ENCODE data around the gene ADGRL3.
"Not testable (repeated sequence)": the region's sequence is repeated elsewhere in the genome, so short reads cannot be mapped to it uniquely, and the experiment has no call there.

Gene ADGRL3

GRCh38 chr4:61200916-61201526 lies 895 bp downstream of the ADGRL3 start:
- no peak for DNase-seq
- TF ChIP-seq POLR2A (IDR thresholded peaks at IDR 0.05; ENCODE audit: low read length) (no peak), GATA1 (IDR thresholded peaks at IDR 0.05; ENCODE audit: low read depth, low read length) (no peak)

DNA sequence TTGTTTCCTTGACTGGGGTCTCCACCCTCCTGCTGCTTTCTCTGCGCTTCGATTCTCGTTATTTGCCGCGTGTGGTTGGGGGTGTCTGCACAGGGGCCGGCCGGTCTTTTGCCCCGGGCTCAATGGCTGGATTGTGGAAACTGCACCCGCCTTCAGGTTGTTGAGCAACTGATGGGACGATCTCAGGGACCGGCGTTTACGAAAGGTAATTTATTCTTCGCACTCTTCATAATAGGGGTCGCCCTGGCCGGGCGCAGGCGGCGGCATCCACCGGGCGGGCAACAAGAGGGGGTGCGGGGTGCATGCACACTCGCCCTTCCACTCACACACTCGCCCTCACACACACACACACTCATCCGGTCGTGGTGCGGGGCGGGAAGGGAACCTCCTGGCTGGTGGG lies 1.4 kb downstream of the ADGRL3 start:
- no peak for DNase-seq
- TF ChIP-seq POLR2A (IDR thresholded peaks at IDR 0.05; ENCODE audit: low read length) (no peak), GATA1 (IDR thresholded peaks at IDR 0.05; ENCODE audit: low read depth, low read length) (no peak)

DNA sequence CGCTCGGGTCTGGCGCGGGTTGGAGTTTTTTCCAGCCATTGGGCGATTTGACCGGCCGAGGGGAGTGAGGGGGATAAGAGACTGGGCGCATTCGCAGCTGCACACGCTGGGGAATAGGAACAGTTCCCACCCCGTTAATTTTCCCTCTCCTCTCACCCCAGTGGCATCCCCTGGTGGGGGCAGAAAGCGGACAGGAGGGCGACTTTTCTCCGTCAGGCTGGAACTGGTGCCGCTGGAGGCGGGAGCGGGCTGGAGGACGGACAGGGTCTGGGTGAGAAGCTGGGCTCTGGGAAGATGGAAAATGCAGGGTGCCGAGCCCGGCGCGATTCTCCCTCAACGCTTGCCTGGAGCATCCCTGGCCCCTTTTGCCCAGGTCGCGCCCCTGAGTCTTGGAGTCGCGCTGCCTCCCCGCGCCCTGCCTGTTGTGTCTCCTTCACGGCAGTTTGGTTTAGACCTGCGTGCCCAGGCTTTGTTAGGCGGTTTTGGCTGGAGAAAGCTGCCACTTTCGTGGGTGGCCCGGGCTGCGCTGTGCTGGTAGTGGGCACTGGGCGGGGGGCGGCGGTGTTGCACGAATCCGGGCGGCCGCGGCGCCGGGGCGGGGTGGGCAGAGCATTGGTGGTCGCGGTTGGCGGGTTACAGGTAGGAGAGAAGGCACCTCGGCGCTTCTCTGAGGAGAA lies 2.0 kb downstream of the ADGRL3 start:
- no peak for DNase-seq
- TF ChIP-seq GATA1 (IDR thresholded peaks at IDR 0.05; ENCODE audit: low read depth, low read length) (no peak), POLR2A (IDR thresholded peaks at IDR 0.05; ENCODE audit: low read length) (no peak)

- TF ChIP-seq POLR2A (IDR thresholded peaks at IDR 0.05; ENCODE audit: low read length) (no peak), GATA1 (IDR thresholded peaks at IDR 0.05; ENCODE audit: low read depth, low read length) (no peak)
- DNase-seq = no peak
These were observed 2.7 kb downstream of the ADGRL3 start for GRCh38 chr4:61202638-61203435.

DNA sequence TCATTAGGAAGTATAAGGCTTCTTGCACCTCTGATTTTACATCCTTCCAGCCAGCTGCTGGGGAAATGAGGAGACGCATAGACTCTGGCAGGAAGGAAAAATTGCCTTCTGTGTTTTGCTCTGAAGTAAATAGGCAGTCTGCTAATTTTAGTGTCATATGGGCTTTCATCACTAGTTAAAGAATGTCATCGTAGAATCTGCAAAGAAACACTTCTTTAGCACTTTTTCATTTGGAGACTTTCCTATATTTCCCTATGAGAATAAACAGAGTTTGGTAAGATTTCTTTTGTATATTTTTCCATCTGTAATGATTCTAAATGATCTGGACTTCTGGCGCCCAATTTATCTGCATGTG lies 3.3 kb downstream of the ADGRL3 start:
- DNase-seq = no peak
- TF ChIP-seq POLR2A (IDR thresholded peaks at IDR 0.05; ENCODE audit: low read length) = no peak
- no peak for TF ChIP-seq GATA1 (IDR thresholded peaks at IDR 0.05; ENCODE audit: low read depth, low read length)

- no peak for DNase-seq
- no peak for TF ChIP-seq POLR2A (IDR thresholded peaks at IDR 0.05; ENCODE audit: low read length)
- no peak for TF ChIP-seq GATA1 (IDR thresholded peaks at IDR 0.05; ENCODE audit: low read depth, low read length)
These were observed 4.4 kb downstream of the ADGRL3 start for GRCh38 chr4:61204353-61205060.

DNA sequence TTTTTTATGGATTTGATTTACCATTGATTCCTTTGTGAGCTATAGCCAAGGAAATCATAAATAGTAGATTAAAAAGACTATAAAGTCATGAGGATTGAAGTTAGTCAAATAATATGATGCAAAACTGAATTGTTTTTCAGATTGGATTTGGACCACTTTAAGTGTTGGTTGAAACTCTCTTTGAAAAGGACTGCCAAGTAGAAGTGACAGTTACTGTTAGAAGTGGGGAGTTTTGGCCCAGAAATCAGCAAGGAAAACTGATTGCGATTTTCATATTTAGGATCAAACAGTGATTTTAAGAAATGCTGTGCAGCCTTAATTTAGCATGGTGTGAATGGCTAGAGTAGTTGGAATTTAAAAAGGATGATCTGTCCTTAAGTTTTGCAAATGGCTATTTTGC lies 4.9 kb downstream of the ADGRL3 start:
- no peak for DNase-seq
- no peak for TF ChIP-seq GATA1 (IDR thresholded peaks at IDR 0.05; ENCODE audit: low read depth, low read length)

- not testable (repeated sequence) for DNase-seq
These were observed 7.0 kb downstream of the ADGRL3 start for GRCh38 chr4:61207156-61207555.

- DNase-seq = no peak
- TF ChIP-seq POLR2A (IDR thresholded peaks at IDR 0.05; ENCODE audit: low read length) (no peak), GATA1 (IDR thresholded peaks at IDR 0.05; ENCODE audit: low read depth, low read length) (no peak)
These were observed 10.2 kb downstream of the ADGRL3 start for GRCh38 chr4:61210186-61210939.

GRCh38 chr4:61211781-61212180 lies 11.7 kb downstream of the ADGRL3 start:
- DNase-seq = no peak
- TF ChIP-seq POLR2A (IDR thresholded peaks at IDR 0.05; ENCODE audit: low read length) (no peak), GATA1 (IDR thresholded peaks at IDR 0.05; ENCODE audit: low read depth, low read length) (no peak)

- DNase-seq = no peak
- TF ChIP-seq POLR2A (IDR thresholded peaks at IDR 0.05; ENCODE audit: low read length) (no peak), GATA1 (IDR thresholded peaks at IDR 0.05; ENCODE audit: low read depth, low read length) (no peak)
These were observed 12.7 kb downstream of the ADGRL3 start for GRCh38 chr4:61212788-61213187.

- no peak for DNase-seq
- TF ChIP-seq POLR2A (IDR thresholded peaks at IDR 0.05; ENCODE audit: low read length) (no peak), GATA1 (IDR thresholded peaks at IDR 0.05; ENCODE audit: low read depth, low read length) (no peak)
These were observed 14.6 kb downstream of the ADGRL3 start for GRCh38 chr4:61214680-61215079.

DNA sequence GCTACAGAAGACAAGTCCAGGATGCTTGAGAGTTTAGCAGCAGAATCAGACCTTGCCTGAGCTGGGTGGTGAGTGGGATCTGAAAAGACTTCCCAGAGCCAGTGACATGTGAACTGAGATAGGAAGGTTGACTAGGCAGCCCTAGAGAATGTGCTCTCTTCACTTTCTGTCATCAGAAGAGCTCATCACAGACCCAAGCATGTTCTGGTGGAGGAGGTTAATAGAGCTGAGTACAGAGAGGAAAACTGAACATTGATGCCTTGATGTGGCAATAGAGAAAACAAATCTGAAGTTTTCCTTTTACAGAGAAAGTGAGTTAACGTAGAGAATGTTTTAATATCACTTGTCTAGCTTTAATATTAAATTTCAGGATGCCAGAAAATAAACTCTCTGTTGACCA lies 17.1 kb downstream of the ADGRL3 start:
- TF ChIP-seq POLR2A (IDR thresholded peaks at IDR 0.05; ENCODE audit: low read length) = no peak
- TF ChIP-seq GATA1 (IDR thresholded peaks at IDR 0.05; ENCODE audit: low read depth, low read length) = no peak
- DNase-seq = no peak

GRCh38 chr4:61220556-61220955 lies 20.4 kb downstream of the ADGRL3 start:
- TF ChIP-seq GATA1 (IDR thresholded peaks at IDR 0.05; ENCODE audit: low read depth, low read length) (no peak), POLR2A (IDR thresholded peaks at IDR 0.05; ENCODE audit: low read length) (no peak)
- DNase-seq = no peak

All from erythroblast (primary cell).